ENCODE results near the gene EXT2. TPM values are rescaled to one million over a fixed set of nuclear protein-coding genes. Genes with fewer than 3 reads are reported as not detected.

Gene EXT2
- total and polyA plus RNA-seq, 2 donors from 2014 or later, result 29.8 to 54.1 TPM

GRCh38 chr11:44257338-44258189, 162.1 kb downstream of the EXT2 start:
- H3K4me1 ChIP-seq (ENCODE audit: control insufficient read depth in 2 of 3, insufficient read depth in 2 of 3, low read depth in 1 of 3, low read length in 3 of 3), result no peaks in the 10 kb centered on the region
- no peak for DNase-seq
- peaks cover 1 to 11% (median 7%) of the 10 kb centered on the region in 3 donors for H3K9me3 ChIP-seq (ENCODE audit: control insufficient read depth in 2 of 3, insufficient read depth in 1 of 3, low read length in 3 of 3)
- no peak overlapping the region for H3K4me3 ChIP-seq (ENCODE audit: low read length in 3 of 3)
- no peaks in the 10 kb centered on the region for H3K27me3 ChIP-seq (ENCODE audit: control insufficient read depth, insufficient read depth, low read length)
- no peak for FAIRE-seq
- no peak overlapping the region for H3K27ac ChIP-seq (ENCODE audit: low read depth in 2 of 2, low read length in 2 of 2)
- no peaks in the 10 kb centered on the region for H3K36me3 ChIP-seq (ENCODE audit: control insufficient read depth in 2 of 3, insufficient read depth in 3 of 3, low read length in 3 of 3)
- TF ChIP-seq CTCF (IDR thresholded peaks at IDR 0.05; ENCODE audit: borderline replicate concordance, extremely low read depth, insufficient read depth), result no peak
- intact Hi-C loops (cut with DNase I), result no loop called here
- no peak overlapping the region for H3K9ac ChIP-seq (ENCODE audit: low read length in 3 of 3)

DNA sequence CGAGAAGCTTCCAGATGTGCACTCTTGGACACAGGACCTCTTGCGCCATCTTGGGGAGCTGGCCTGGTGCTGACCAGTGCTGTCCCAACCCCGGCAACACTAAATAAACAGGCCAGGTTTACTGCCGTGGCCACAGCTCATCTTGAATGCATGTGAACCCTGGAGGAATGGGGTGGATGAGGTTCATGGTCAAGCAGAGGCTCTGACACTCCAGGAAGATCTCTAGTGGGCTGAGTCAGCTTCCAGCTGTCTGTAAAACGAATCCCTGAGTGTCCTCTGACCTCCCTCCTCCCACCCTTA, 162.7 kb downstream of the EXT2 start:
- no peak for FAIRE-seq

GRCh38 chr11:44258839-44259420, 163.5 kb downstream of the EXT2 start:
- no peak for DNase-seq
- Histone ChIP-seq H3K27ac (ENCODE audit: low read depth in 2 of 2, low read length in 2 of 2) (no peak overlapping the region), H3K4me1 (ENCODE audit: control insufficient read depth in 2 of 3, insufficient read depth in 2 of 3, low read depth in 1 of 3, low read length in 3 of 3) (no peaks in the 10 kb centered on the region), H3K4me3 (ENCODE audit: low read length in 3 of 3) (no peak overlapping the region), H3K27me3 (ENCODE audit: control insufficient read depth, insufficient read depth, low read length) (no peaks in the 10 kb centered on the region), H3K9me3 (ENCODE audit: control insufficient read depth in 2 of 3, insufficient read depth in 1 of 3, low read length in 3 of 3) (no peaks in the 10 kb centered on the region), H3K9ac (ENCODE audit: low read length in 3 of 3) (no peak overlapping the region), H3K36me3 (ENCODE audit: control insufficient read depth in 2 of 3, insufficient read depth in 3 of 3, low read length in 3 of 3) (no peaks in the 10 kb centered on the region)
- intact Hi-C loops (cut with DNase I), result no loop called here
- no peak for TF ChIP-seq CTCF (IDR thresholded peaks at IDR 0.05; ENCODE audit: borderline replicate concordance, extremely low read depth, insufficient read depth)
- no peak for FAIRE-seq

More for the DNA sequence above, 162.7 kb downstream of the EXT2 start:
- H3K9me3 ChIP-seq (ENCODE audit: control insufficient read depth in 2 of 3, insufficient read depth in 1 of 3, low read length in 3 of 3), result peaks cover 0 to 5% (median 2%) of the 10 kb centered on the region in 3 donors
- no peak overlapping the region for H3K27ac ChIP-seq (ENCODE audit: low read depth in 2 of 2, low read length in 2 of 2)
- intact Hi-C loops (cut with DNase I), result no loop called here
- TF ChIP-seq CTCF (IDR thresholded peaks at IDR 0.05; ENCODE audit: borderline replicate concordance, extremely low read depth, insufficient read depth), result no peak
- H3K27me3 ChIP-seq (ENCODE audit: control insufficient read depth, insufficient read depth, low read length), result no peaks in the 10 kb centered on the region
- DNase-seq, result no peak
- no peaks in the 10 kb centered on the region for H3K4me1 ChIP-seq (ENCODE audit: control insufficient read depth in 2 of 3, insufficient read depth in 2 of 3, low read depth in 1 of 3, low read length in 3 of 3)
- no peaks in the 10 kb centered on the region for H3K36me3 ChIP-seq (ENCODE audit: control insufficient read depth in 2 of 3, insufficient read depth in 3 of 3, low read length in 3 of 3)
- H3K4me3 ChIP-seq (ENCODE audit: low read length in 3 of 3), result no peak overlapping the region
- H3K9ac ChIP-seq (ENCODE audit: low read length in 3 of 3), result no peak overlapping the region

All from kidney (tissue), 14 donors.